GM19467 (cell line): ENCODE data around the gene ZFR2.
"Not testable (repeated sequence)": the region's sequence is repeated elsewhere in the genome, so short reads cannot be mapped to it uniquely, and the experiment has no call there.

Experiments
- ATAC-seq: cut with Tn5 transposase; IDR thresholded peaks from one replicate; pipeline ENCODE4 v1.9.1; 2021; ENCODE audit warnings: mild to moderate bottlenecking, moderate library complexity; ENCODE audit not compliant: unreplicated experiment

ZFR2 gene

GRCh38 chr19:3868770-3869456, at the start of gene ZFR2:
Gene ZFR2, minus strand, starts transcription at chr19:3869038. Its CDS starts 21 bp downstream, at chr19:3869017.
- ATAC-seq: no peak

GRCh38 chr19:3916033-3916432, 47.2 kb upstream of the ZFR2 start:
- no peak for ATAC-seq

GRCh38 chr19:3914199-3914598, 45.4 kb upstream of the ZFR2 start:
- ATAC-seq: no peak

- ATAC-seq: no peak
Observed at GRCh38 chr19:3910105-3910504, 41.3 kb upstream of the ZFR2 start.

- no peak for ATAC-seq
Observed at GRCh38 chr19:3908266-3909054, 39.6 kb upstream of the ZFR2 start.

- no peak for ATAC-seq
Observed at GRCh38 chr19:3907626-3908265, 38.9 kb upstream of the ZFR2 start.

GRCh38 chr19:3904233-3904632, 35.4 kb upstream of the ZFR2 start:
- no peak for ATAC-seq

- no peak for ATAC-seq
Observed at GRCh38 chr19:3902317-3902973, 33.6 kb upstream of the ZFR2 start.

- ATAC-seq: no peak
Observed at GRCh38 chr19:3899531-3900294, 30.9 kb upstream of the ZFR2 start.

GRCh38 chr19:3898426-3898825, 29.6 kb upstream of the ZFR2 start:
- no peak for ATAC-seq

GRCh38 chr19:3897936-3898335, 29.1 kb upstream of the ZFR2 start:
- no peak for ATAC-seq

- ATAC-seq: no peak
Observed at GRCh38 chr19:3895788-3896187, 26.9 kb upstream of the ZFR2 start.

- not testable (repeated sequence) for ATAC-seq
Observed at GRCh38 chr19:3894959-3895358, 26.1 kb upstream of the ZFR2 start.

GRCh38 chr19:3893509-3894179, 24.8 kb upstream of the ZFR2 start:
- ATAC-seq: no peak

- ATAC-seq: no peak
Observed at GRCh38 chr19:3890591-3890990, 21.8 kb upstream of the ZFR2 start.

GRCh38 chr19:3882041-3882384, 13.2 kb upstream of the ZFR2 start:
- ATAC-seq: no peak

- no peak for ATAC-seq
Observed at GRCh38 chr19:3881272-3882040, 12.6 kb upstream of the ZFR2 start.

- ATAC-seq: no peak
Observed at GRCh38 chr19:3880471-3881271, 11.8 kb upstream of the ZFR2 start, which contains the start of gene ATCAY. Gene ATCAY, plus strand, starts transcription at chr19:3880685. Its CDS starts 5,083 bp downstream, at chr19:3885768.
